ENCODE results near the gene HLCS. TPM values are rescaled to one million over a fixed set of nuclear protein-coding genes. Genes with fewer than 3 reads are reported as not detected.

HLCS gene
- total RNA-seq, 1 experiment from 2014 or later = 12.7 TPM

GRCh38 chr21:36909423-36909822 lies 57.0 kb downstream of the HLCS start:
- Histone ChIP-seq H2AK5ac (ENCODE audit: insufficient read length, low read length) (no peak overlapping the region), H3K14ac (ENCODE audit: insufficient read depth, low read length) (no peak overlapping the region), H3K79me1 (ENCODE audit: insufficient read depth, low read depth, low read length, poor library complexity, severe bottlenecking) (no peaks in the 10 kb centered on the region), H3K23me2 (ENCODE audit: insufficient read length, low read depth, low read length, poor library complexity, severe bottlenecking) (no peaks in the 10 kb centered on the region), H3K9me3 (ENCODE audit: control insufficient read depth, low read depth, low read length) (no peaks in the 10 kb centered on the region), H2BK120ac (ENCODE audit: low read depth, low read length, poor library complexity, severe bottlenecking) (no peak overlapping the region), H4K5ac (ENCODE audit: insufficient read length, low read depth, low read length) (no peak overlapping the region), H3K18ac (ENCODE audit: insufficient read length, low read depth, low read length) (no peak overlapping the region), H3K27ac (ENCODE audit: insufficient read length, low read depth, low read length) (no peak overlapping the region), H4K8ac (replicated peaks; ENCODE audit: insufficient read length, low read depth, low read length) (no peak overlapping the region), H3K27me3 (ENCODE audit: insufficient read depth, low read length) (no peaks in the 10 kb centered on the region), H3T11ph (ENCODE audit: low read length) (no peak overlapping the region), H4K20me1 (ENCODE audit: control insufficient read depth, insufficient read depth, insufficient read length) (no peaks in the 10 kb centered on the region), H3K4me1 (ENCODE audit: insufficient read depth, low read length) (peaks cover 6% of the 10 kb centered on the region; the same call in 1 of the 2 replicates), H2AFZ (ENCODE audit: low read length) (no peak overlapping the region), H2BK5ac (ENCODE audit: insufficient read length, low read length) (no peak overlapping the region), H3K23ac (ENCODE audit: insufficient read length, low read depth, low read length) (no peak overlapping the region), H2BK15ac (ENCODE audit: low read depth, low read length) (no peak overlapping the region), H2BK20ac (ENCODE audit: low read depth, low read length, poor library complexity, severe bottlenecking) (no peak overlapping the region), H3K79me2 (ENCODE audit: insufficient read depth, low read length) (no peaks in the 10 kb centered on the region), H3K4ac (ENCODE audit: low read depth, low read length) (no peak overlapping the region), H3K9ac (ENCODE audit: extremely low read depth, insufficient read length, low read length) (no peak overlapping the region), H3K56ac (ENCODE audit: insufficient read length, low read depth, low read length) (no peak overlapping the region), H2BK12ac (ENCODE audit: insufficient read length, low read depth, low read length) (no peak overlapping the region), H3K4me2 (ENCODE audit: insufficient read depth, insufficient read length, low read length) (no peak overlapping the region), H4K91ac (ENCODE audit: insufficient read length, low read depth, low read length) (no peak overlapping the region)
- Mint-ChIP-seq H3K4me1 (peaks cover 15 to 18% of the 10 kb centered on the region in 2 experiments), H3K36me3 (ENCODE audit: insufficient read depth in 1 of 3, low read depth in 3 of 3) (no peaks in the 10 kb centered on the region), H3K9me3 (no peaks in the 10 kb centered on the region), H3K4me3 (no peak overlapping the region), H3K27ac (no peak overlapping the region), H3K27me3 (ENCODE audit: low read depth) (no peaks in the 10 kb centered on the region)
- no CpG with 5 or more reads among the region's 5 CpGs for WGBS (ENCODE audit: extremely low coverage, insufficient read length, low lambda C conversion rate)
- TF ChIP-seq CTCF (conservative IDR thresholded peaks at IDR 0.05) = no peak
- no peak for DNase-seq

Data from H9 (cell line).